ENCODE data around the gene GLCCI1. TPM values are rescaled to one million over a fixed set of nuclear protein-coding genes. Genes with fewer than 3 reads are reported as not detected.
A peak's percentile ranks its signal among the peaks of the same experiment; 100 is the strongest.

Gene GLCCI1
- total and polyA plus RNA-seq, 10 of the 15 experiments (the other 5 are each of a cell fraction or from before 2014, with no cell fraction given), result 12.6 to 92.0 (median 27.6) TPM

DNA sequence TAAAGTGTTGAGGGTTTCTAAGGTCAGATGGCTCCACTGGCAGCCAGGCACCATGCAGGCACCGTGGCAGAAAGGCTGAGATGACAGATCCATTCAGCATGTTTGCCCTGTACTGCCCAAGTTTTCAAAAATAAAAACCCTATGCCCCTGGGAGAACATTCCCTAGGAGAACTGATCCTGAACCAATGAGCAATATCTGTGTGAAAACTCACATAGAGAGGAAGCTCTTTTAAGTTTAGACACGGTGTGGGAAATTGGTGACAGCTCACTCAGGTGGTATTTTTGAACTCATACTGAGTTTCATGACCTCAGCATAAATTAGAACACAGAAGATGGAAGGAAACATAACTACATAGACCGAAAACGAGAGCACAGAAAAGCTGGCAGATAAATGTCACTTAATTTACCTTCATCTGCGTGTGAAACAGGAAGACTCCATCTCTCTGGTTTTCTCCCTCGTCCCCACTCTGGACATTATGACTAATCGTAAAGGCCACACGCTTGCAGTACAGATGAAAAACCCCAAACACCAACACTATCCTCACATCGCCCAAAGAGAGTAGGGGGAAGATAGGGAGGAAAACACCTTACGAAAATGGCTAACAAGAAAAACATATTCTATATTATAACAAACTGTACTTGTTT is 165.6 kb downstream of the GLCCI1 start (continued):
- TF ChIP-seq ZBED1 (IDR thresholded peaks at IDR 0.05; ENCODE audit: borderline replicate concordance) (peak; percentile 97; the same call in 1 of the 2 replicates), CEBPB (IDR thresholded peaks at IDR 0.05; ENCODE audit: borderline replicate concordance in 1 of 2, low read depth in 2 of 2, low read length in 2 of 2) (no peak), EZH2 (IDR thresholded peaks at IDR 0.05; ENCODE audit: borderline replicate concordance, control insufficient read depth, low read depth, low read length) (no peak), KDM1A (IDR thresholded peaks at IDR 0.05; ENCODE audit: borderline replicate concordance) (no peak), SMARCA5 (IDR thresholded peaks at IDR 0.05) (no peak), SIN3A (IDR thresholded peaks at IDR 0.05; ENCODE audit: low read depth, low read length) (no peak), PAX5 (IDR thresholded peaks at IDR 0.05; ENCODE audit: borderline replicate concordance, low read depth, low read length) (peak; percentile 70; the same call in 1 of the 2 replicates), MYB (IDR thresholded peaks at IDR 0.05; ENCODE audit: borderline replicate concordance, low read depth, low read length) (no peak), SUPT20H (IDR thresholded peaks at IDR 0.05; ENCODE audit: borderline replicate concordance, control insufficient read depth, low read depth, low read length) (no peak), EED (IDR thresholded peaks at IDR 0.05; ENCODE audit: low read depth) (peak; percentile 97), GABPA (IDR thresholded peaks at IDR 0.05; ENCODE audit: low read depth) (no peak), WRNIP1 (IDR thresholded peaks at IDR 0.05; ENCODE audit: borderline replicate concordance, low read depth, low read length) (peak; percentile 59; the same call in 1 of the 2 replicates), NRF1 (conservative IDR thresholded peaks at IDR 0.05; ENCODE audit: low read depth, low read length) (no peak), RELA (IDR thresholded peaks at IDR 0.05; ENCODE audit: borderline replicate concordance, partially characterized antibody) (no peak), ETV6 (conservative IDR thresholded peaks at IDR 0.05 in 1 of 2, IDR thresholded peaks at IDR 0.05 in 1 of 2; ENCODE audit: borderline replicate concordance in 1 of 2, low read depth in 1 of 2) (peak in 1 of 2 experiments; percentile 96; a peak in 2 of 4 replicates), CBX3 (IDR thresholded peaks at IDR 0.05; ENCODE audit: borderline replicate concordance, low read depth) (no peak), SMC3 (IDR thresholded peaks at IDR 0.05; ENCODE audit: borderline replicate concordance, low read length) (no peak; the same call in 1 of the 2 replicates), CHD1 (IDR thresholded peaks at IDR 0.05; ENCODE audit: low read depth, low read length) (no peak), NFYB (IDR thresholded peaks at IDR 0.05; ENCODE audit: insufficient read depth, low read depth, low read length) (no peak), RBBP5 (conservative IDR thresholded peaks at IDR 0.05) (no peak), ATF7 (IDR thresholded peaks at IDR 0.05; ENCODE audit: low read depth) (peak; percentile 98)
- TF ChIP-seq, protein P1, sequence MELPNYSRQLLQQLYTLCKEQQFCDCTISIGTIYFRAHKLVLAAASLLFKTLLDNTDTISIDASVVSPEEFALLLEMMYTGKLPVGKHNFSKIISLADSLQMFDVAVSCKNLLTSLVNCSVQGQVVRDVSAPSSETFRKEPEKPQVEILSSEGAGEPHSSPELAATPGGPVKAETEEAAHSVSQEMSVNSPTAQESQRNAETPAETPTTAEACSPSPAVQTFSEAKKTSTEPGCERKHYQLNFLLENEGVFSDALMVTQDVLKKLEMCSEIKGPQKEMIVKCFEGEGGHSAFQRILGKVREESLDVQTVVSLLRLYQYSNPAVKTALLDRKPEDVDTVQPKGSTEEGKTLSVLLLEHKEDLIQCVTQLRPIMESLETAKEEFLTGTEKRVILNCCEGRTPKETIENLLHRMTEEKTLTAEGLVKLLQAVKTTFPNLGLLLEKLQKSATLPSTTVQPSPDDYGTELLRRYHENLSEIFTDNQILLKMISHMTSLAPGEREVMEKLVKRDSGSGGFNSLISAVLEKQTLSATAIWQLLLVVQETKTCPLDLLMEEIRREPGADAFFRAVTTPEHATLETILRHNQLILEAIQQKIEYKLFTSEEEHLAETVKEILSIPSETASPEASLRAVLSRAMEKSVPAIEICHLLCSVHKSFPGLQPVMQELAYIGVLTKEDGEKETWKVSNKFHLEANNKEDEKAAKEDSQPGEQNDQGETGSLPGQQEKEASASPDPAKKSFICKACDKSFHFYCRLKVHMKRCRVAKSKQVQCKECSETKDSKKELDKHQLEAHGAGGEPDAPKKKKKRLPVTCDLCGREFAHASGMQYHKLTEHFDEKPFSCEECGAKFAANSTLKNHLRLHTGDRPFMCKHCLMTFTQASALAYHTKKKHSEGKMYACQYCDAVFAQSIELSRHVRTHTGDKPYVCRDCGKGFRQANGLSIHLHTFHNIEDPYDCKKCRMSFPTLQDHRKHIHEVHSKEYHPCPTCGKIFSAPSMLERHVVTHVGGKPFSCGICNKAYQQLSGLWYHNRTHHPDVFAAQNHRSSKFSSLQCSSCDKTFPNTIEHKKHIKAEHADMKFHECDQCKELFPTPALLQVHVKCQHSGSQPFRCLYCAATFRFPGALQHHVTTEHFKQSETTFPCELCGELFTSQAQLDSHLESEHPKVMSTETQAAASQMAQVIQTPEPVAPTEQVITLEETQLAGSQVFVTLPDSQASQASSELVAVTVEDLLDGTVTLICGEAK (IDR thresholded peaks at IDR 0.05; ENCODE audit: borderline replicate concordance), result no peak
- TF ChIP-seq, protein P2, sequence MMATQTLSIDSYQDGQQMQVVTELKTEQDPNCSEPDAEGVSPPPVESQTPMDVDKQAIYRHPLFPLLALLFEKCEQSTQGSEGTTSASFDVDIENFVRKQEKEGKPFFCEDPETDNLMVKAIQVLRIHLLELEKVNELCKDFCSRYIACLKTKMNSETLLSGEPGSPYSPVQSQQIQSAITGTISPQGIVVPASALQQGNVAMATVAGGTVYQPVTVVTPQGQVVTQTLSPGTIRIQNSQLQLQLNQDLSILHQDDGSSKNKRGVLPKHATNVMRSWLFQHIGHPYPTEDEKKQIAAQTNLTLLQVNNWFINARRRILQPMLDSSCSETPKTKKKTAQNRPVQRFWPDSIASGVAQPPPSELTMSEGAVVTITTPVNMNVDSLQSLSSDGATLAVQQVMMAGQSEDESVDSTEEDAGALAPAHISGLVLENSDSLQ (IDR thresholded peaks at IDR 0.05), result peak; percentile 76; the same call in 1 of the 2 replicates
- TF ChIP-seq, protein P3, sequence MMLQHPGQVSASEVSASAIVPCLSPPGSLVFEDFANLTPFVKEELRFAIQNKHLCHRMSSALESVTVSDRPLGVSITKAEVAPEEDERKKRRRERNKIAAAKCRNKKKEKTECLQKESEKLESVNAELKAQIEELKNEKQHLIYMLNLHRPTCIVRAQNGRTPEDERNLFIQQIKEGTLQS (IDR thresholded peaks at IDR 0.05; ENCODE audit: borderline replicate concordance, extremely low read depth, low read depth, low read length), result no peak
